Gastroesophageal sphincter (tissue), 3 donors: ENCODE measurements around the gene PARD6G.

Experiments used
- EP300 ChIP-seq: sonication (generic); formaldehyde crosslinking; IDR thresholded peaks from one replicate; pipeline ENCODE4 v1.6.1; 2017; ENCODE audit warnings: antibody characterized with exemption, mild to moderate bottlenecking
- TF ChIP-seq, protein P1 (sequence below), 4 experiments: fragments of 200-600 bp in 2 of 4; fragments of 450-650 bp in 2 of 4; sonication (generic) in 1 of 4; IDR thresholded peaks; one replicate each; pipeline ENCODE4 v1.5.1; 2017 to 2019; ENCODE audit warnings: antibody characterized with exemption in 4 of 4, mild to moderate bottlenecking in 2 of 4, moderate library complexity in 2 of 4

- TF ChIP-seq, protein P1, sequence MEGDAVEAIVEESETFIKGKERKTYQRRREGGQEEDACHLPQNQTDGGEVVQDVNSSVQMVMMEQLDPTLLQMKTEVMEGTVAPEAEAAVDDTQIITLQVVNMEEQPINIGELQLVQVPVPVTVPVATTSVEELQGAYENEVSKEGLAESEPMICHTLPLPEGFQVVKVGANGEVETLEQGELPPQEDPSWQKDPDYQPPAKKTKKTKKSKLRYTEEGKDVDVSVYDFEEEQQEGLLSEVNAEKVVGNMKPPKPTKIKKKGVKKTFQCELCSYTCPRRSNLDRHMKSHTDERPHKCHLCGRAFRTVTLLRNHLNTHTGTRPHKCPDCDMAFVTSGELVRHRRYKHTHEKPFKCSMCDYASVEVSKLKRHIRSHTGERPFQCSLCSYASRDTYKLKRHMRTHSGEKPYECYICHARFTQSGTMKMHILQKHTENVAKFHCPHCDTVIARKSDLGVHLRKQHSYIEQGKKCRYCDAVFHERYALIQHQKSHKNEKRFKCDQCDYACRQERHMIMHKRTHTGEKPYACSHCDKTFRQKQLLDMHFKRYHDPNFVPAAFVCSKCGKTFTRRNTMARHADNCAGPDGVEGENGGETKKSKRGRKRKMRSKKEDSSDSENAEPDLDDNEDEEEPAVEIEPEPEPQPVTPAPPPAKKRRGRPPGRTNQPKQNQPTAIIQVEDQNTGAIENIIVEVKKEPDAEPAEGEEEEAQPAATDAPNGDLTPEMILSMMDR (IDR thresholded peaks at IDR 0.05): no peak
- TF ChIP-seq EP300: no peak
Observed at GRCh38 chr18:80245781-80246444, 1.4 kb downstream of the PARD6G start.
